Measurements from ENCODE around the gene CDH1.
"Not testable (repeated sequence)": the region's sequence is repeated elsewhere in the genome, so short reads cannot be mapped to it uniquely, and the experiment has no call there.

The CDH1 gene

DNA sequence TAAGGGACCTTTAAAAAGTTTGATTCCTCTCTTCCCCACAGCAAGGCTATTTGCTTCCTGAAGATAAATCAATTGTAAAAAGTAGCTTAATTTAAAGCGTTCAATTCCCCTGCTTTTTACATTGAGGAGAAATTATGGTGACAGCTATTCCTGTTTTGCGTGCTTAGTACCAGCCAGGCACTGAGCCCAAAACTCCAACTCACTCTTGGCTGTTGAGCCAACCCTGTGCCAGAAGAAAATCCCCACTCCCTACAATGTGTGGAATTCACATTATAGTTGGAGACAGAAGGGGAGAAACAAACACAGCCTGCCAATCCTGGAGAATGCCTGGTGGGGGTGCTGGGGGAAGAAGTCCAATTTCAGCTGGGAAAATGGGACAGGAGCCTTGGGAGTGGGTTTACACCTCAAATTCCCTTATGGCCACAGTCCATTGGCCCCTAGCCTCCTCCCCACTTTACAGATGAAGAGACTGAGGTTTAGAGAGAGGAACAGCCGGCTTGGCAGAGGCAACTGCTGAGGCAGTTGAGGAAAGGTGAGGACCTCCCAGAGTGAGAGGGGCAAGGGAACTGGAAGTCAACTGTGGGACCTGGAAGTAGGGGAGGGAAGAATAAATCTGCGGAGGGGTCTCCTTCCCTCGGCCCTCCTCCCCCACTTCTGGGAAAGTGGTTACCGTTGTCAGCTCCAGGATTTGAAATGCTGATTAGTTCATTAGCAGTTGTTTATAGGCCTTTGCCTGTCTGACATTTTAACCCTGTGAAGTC is 26.1 kb downstream of the CDH1 start:
- no peak for ATAC-seq

DNA sequence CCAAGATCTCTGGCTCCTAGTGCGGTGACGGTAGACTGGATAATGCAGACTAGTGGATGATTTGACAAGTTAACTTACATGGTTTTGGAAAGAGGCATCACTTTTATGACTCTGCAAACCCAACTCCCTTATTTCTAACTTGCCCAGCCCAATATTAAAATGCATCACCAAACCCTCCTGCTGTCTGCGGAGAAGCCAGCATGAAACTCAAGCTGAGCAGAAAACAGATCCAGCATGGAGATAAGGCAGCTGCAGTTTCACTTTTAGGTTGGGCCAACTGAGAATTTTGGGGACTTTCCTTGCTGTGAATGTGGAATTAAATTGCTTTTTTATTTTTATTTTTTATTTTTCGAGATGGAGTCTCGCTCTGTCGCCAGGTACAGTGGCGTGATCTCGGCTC is 27.8 kb downstream of the CDH1 start:
- ATAC-seq = peak; percentile 45 to 58

DNA sequence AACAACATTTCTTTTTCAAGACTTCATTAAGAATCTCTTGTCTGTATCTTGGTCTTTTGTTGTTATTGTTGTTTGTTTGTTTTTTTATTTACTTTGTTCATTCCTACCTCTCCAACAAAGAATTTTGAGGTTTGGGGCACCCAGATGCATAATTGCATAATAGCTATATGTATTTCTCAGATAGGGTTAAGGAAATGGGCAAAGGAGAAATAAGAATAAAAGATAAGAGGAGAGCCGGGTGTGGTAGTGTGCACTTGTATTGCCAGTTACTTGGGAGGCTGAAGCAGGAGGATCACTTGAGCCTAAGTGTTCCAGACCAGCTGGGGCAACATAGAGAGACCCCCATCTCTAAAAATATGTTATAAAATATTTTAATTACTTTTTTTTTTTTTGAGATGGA is 30.5 kb downstream of the CDH1 start:
- no peak for ATAC-seq

DNA sequence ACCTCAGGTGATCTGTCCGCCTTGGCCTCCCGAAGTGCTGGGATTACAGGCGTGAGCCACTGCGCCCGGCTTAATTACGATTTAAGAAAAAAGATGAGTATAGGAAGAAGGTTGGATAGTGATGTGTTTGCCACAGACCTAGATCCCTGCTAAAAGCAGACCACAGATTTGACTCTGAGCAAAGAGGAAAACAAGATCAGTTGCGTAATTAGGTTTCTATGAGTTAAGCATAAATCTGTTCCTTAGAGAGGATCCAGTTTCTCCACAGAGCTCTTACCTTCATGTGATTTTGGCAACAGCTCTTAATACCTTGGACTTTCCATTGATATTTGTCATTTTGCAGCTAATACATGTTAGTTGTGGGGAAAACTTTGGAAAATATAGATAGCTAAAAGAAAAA is 31.1 kb downstream of the CDH1 start:
- ATAC-seq = no peak

DNA sequence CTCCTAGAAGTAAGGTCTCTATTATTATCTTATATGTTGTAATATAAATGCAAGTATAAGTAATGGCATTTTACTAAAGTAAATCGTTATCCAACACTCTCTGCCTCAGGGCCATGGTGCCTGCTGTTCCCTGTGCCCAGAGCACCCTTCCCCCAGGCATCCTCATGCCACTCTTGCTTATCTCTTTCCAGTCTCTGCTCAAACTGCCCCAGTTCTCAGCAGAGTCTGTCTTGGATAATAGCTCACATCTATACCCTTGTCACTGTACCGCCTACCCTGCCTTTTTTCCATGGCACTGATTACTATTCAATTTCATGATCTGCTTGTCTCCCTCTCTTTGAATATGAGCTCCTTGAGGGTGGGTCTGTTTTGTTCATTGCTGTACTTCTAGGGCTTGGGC is 31.7 kb downstream of the CDH1 start:
- no peak for ATAC-seq

DNA sequence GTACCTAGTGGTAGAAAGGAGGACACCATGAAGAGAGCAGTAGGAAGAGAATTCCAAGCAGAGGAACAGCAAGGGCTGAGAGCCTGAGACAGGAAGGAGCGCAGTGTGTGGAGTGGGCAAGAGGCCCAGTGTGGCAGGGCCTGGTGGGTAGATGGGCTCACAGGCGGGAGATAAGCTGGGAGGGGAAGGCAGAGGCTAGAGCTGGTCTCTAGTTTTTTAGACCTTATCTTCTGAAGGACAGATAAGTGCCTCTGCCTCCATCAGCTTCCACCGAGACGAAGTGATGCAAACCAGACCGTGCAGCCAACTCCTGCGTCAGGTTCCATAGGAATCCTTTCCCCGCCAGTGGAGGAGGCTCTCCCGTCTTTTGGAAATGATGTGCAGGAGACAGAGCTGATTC is 33.6 kb downstream of the CDH1 start:
- ATAC-seq = no peak

DNA sequence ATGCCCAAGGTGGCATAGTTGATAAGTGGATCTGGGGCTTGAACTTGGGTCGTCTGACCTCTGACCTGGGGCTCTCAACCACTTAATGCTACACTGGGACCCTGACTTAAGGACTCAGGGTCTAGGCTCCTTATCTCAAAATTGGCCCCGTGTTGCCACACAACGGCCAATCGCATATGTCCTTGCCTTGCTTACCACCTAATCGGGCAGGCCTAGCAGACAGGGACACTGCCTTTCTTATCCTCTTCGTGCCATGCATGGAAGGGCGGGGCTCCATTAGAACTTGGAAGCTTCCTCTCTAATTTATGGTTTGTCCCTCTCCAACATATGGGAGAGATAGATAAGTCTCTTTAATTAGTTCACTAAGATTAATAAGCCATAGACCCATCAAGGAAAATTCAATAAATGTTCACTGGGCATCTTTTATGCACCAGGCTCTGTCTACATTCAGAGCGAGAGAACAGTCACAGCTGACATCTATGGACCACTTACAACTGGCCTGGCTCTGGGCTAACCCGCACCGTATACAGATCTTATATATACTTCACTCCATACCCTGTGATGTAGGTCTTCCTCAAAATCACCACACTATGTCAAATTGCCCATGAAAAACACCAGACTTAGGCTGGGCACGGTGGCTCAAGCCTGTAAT is 35.1 kb downstream of the CDH1 start:
- ATAC-seq = no peak

DNA sequence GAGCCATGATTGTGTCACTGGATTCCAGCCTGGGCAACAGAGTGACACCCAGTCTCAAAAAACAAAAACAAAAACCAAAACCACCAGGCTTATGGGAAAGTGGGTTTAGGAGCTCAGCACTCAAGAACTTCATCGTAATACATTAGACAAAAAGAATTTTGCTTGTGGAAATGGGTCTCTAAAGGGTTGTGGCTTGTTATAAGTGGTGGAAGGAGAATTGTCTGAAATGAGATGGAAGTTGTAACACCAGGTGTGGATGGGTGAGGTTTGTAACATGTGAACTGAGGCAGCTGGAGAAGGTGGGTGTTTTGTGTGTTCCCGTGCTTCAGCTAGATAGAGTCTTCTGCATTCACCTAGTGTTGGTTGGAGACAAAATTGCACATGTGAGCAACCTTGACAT is 35.8 kb downstream of the CDH1 start:
- no peak for ATAC-seq

DNA sequence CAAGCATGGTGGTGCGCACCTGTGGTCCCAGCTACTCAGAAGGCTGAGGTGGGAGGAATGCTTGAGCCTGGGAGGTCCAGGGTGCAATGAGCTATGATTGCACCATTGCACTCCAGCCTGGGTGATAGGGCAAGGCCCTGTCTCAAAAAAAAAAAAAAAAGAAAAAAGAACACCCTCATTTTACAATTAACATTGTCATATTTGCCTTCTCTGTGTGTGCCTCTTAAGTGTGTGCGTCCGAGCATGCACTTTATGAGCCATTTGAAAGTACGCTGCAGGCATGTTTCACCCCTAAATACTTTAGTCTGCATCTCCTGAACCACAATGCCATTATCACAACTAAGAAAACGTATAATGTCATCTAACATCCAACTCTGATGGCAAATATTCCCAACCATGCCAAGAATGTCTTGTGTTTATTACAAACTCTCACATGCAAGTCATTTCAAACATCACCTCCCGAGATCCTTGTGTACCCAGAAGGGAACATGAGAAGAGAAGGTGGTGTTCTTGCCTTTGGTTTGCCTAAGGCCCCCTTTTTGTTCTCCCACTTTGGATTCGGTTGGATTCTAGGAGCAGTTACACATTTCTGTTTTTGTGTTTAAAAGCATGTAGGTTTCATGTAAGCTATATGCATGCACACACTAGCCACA is 38.0 kb downstream of the CDH1 start:
- ATAC-seq = no peak

DNA sequence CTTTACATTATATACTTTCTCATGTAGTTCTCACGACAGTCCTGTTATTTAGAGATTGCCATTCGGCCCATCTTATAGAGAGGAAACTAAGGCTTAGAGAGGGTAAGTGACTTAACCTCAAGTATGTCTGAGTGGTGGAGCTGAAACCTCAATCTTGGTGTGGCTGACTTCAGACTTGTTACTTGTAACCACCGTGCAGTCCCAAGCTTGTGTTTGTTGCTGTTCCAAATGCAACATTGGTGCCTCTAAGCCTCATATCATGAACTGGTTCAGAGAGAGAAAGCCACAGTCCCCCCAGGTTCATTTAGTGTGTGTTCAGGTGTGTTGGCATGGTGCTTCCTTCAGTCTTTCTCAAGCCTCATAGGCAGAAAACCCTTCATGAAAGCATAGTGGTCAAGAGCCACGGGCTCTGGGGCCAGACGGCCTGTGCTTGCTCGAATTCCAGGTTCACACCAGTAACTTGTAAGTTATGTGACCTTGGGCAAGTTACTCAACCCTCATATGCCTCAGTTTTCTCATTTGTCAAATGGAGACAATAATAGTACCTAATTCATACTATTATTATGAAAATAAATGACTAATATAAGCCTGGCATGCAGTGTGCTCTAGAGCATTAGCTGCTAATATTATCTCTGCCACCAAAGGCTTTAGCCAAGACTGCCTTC is 39.9 kb downstream of the CDH1 start:
- peak; percentile 60 to 73 for ATAC-seq

DNA sequence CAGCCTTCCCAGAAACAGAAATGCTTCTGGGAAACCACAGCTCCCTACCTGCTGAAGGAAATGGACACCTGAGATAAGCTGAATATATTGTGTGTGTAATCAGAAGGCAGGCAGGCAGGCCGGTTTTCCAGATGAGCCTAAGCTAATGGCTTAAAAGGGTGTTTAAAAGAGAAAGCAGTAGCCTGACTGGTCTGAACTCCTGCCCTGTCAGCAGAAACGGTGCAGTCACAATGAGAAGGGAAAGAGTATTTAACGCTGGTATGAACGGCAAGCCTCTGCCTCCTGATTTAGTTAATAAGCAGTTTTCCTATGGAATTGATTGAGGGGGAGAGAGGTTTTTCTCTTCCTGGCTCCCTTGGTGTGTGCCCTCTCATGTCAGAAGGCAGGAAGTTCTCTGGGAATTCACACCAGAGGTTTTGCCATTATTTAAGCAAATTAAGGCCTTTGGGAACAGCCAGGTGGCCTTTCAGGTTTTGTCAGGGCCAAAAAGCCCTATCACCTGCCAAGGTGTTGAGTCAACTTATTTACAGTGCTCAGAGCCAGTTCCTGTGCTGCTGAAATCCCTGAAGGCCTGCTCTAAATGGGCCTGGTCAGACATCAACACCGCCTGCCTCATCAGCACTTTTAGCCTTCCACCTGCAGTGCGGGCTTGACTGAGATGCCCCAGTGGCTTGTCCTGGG is 41.6 kb downstream of the CDH1 start:
- no peak for ATAC-seq

DNA sequence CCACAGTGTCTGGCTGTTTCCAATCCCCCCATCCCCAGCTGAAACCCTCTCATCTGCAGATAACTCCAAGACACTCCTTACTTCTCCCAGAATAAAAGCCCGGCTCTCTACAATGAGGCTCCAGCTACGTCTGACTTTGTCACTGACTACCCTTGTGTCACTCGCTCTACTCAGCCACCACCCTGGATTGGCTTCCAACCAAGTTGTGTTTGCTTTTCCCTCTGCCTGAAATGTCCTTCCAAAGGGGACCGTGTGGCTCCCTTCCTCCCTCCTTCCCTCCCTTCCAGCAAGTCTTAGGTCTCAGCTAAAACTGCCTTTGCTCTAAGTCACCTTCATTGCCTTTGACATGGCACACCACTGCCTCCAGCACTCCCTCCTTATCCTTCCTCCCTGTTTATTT is 42.8 kb downstream of the CDH1 start:
- ATAC-seq = no peak

DNA sequence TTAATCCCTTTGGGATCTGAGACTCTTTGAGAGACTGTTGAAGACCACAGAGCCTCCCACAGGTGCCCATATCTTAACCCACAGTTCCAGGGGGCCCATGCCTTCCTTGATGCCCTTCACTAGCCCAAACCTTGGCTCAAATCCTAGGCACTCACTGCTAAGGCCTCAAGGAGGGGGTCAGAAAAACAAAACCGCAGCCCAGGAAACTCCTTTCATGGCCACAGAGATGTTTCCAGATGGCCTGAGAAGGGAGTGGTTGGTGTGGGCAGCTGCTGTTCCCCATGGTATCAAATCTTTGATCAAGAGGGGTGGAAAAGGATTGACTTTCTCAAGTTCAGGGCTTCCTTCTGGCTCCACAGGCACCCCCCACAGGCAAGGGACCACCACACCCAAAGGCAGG is 44.7 kb downstream of the CDH1 start:
- no peak for ATAC-seq

DNA sequence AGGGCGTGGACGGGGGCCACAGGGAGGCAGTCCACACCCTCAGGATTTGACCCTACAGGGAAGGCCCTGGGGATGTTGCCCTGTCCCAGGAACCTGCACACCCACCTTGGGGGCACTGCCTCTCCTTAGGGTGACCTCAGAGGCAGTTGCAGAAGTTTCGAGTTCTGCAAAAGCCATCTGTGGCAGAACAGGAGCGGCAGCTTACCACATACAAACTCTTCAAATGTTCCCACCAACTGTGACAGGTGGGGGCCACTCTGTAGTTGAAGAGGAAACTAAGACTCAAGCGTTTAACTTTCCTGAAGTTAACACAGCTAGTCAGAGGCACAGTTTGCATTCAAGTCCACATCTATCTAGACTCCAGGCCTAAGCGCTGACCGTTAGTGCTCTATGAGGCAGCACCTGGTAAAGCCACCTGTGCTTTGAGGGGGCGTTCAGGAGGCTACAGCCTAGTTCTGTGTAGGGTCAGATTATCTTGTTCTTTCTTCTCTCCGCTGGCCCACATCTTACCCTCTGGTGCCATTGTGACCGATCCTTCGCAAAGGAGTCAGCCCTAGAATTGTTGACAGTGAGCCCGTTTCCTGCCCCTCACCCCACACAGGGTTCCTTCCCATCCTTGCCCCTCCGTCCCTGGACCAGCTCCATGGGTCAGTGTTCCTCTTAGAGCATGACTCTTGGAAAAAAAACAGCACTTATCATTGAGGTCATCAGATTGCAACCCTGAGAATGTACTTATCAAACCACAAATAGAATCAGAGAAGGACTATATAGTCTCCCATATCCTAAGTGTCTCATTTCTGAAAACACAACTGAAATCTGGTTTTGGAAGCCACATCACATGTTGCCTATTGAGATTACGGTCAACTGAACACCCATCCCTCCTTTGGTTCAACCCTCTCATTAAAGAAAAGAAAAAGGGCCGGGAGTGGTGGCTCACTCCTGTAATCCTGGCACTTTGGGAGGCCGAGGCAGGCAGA is 45.4 kb downstream of the CDH1 start:
- peak; percentile 20 to 21 for ATAC-seq

DNA sequence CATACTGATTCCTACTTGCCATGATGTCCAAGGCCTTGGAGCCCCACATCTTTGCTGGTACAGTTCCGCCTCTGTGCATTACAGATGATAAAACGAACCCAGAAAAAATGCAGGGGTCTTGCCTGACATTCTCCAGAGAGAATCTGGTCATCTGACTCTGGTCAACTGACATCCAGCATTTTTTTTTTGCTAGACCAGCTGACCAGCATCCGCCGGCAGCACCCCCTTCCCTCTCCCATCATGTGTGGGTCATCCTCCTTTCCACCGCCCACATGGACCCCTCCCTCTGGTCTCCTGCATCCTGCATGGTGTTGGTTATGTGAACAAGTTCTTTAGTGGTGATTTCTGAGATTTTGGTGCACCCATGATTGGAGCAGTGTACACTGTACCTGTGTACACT is 47.1 kb downstream of the CDH1 start:
- no peak for ATAC-seq

DNA sequence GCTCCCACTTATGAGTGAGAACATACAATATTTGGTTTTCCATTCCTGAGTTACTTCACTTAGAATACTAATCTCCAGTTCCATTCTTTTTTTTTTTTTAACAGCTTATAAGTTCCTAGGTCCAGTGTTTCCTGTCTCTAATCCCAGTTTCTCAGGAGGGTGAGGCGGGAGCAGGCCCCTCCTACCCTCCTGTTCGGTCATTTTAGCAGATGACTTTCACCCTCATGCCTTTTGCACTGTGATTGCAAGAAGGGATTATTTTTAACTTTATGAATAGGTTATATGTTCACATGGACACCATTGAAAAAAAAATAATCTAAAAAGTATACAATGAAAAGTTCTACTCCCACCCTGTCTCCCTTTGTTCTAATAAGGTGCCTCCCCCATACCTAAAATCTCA is 47.6 kb downstream of the CDH1 start:
- no peak for ATAC-seq

DNA sequence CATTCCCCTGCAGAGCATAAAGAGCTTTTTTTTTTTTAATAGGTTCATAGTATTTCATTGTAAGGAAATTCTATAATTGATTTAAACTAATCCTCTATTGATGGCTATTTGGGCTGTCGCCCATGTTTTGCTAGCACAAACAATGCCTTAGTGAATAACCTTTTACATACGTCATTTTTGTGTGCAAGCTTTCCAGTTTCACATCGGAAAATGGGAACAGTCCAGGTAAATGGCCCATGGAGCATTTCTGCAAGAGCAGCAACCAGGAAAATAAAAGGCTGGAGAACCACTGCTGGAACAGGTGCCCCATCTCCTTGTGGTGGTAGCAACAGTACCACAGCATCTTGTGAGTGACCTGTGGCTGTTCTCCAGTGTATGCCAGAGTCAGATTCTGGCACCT is 48.6 kb downstream of the CDH1 start:
- no peak for ATAC-seq

DNA sequence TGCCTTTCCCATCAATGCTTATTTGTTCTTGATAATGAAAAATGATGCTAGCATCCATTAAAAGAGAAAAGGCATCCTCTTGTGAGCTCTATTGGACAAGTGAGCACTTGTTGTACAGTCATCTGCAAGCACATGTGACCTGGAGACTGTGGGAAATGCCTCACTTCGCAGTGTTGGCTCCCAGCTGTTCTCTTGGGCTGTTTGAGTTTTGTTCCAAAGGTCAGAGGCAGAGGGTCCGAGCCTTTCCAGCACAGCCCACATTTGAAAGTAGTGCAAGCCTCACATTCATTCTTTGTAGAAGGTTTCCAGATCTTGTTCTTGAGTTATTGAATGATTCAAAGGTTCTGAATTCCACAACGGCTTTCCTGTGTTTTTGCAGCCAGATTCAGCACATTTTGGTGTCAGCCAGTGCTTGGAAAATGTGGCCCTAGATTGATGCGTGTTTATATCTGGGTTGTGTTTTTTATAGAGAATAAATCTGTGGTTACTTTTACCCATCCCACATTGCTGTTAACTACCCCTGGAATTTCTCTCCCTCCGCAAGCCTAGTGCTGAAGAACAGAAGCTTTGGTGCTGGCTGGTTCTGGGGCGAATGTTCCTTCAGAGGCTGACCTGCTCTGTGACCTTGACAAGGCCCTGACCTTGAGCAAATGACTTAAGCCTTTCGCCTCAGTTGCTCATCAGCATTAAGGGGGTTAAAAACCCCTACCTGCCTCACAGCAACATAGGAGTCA is 49.8 kb downstream of the CDH1 start:
- no peak for ATAC-seq

DNA sequence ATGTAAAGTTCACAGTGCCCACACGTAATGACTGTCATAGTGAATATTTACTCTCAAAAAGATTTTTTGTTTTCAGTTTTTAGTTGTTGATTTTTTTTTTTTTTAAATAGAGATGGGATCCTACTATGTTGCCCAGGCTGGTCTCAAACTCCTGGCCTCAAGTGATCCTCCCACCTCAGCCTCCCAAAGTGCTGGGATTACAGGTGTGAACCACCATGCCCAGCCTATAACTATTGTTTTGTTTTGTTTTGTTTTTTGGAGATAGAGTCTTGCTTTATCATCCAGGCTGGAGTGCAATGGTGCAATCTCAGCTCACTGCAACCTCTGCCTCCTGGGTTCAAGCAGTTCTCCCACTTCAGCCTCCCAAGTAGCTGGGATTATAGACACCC is 50.3 kb downstream of the CDH1 start:
- ATAC-seq = not testable (repeated sequence)

DNA sequence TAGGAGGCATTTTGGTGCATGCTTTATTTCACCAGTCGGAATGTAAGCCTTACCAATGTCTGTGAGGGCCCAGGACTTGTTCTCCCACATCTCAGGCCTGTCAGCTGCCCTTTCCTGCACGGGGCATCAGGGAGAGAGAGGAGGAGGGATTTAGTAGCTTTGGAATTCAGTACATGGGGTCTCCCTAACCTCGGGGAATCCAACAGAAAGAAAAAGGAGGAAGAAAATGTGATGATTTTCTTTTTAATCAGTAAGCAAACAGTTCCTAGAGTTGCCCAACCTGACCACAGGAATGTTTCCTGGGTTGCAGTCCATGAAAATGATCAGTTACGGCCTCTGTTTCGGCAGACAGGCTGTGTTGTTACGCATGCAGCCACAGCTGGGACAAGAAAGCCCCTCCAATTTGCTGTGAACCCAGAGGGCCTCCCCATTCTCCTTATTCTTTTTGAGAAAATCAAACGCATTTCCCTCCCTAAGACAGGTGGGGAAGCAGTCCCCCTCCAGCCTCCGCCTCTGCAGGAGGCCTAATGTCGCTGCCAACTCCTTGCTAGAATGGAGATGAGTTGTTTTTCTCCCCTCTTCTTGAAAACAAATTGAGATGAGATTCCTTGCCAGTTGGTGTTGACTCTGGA is 53.2 kb downstream of the CDH1 start:
- no peak for ATAC-seq

DNA sequence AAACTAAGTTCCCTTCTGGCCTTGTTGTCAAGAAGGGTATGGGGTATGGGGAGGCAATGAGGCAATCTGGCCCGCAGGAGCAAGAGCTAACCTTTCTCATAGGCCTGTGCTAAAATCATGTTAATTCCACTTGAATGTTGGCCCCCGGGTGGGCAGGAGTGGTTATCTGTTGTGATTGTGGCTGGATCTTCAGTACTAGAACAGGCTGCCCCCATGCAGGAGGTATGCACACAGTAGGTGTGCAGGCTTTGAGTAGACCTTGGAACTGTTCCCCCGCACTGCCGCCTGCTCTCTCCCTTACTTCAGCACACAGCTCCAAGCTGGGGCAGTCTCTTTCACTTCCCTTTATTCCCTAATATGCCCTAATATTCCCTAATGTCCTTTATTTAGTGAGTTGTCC is 53.9 kb downstream of the CDH1 start:
- ATAC-seq = no peak
